ENCODE data around the gene RANGRF. TPM values are rescaled to one million over a fixed set of nuclear protein-coding genes. Genes with fewer than 3 reads are reported as not detected.

Gene RANGRF
- total RNA-seq, 1 experiment from 2014 or later: 18.0 TPM

DNA sequence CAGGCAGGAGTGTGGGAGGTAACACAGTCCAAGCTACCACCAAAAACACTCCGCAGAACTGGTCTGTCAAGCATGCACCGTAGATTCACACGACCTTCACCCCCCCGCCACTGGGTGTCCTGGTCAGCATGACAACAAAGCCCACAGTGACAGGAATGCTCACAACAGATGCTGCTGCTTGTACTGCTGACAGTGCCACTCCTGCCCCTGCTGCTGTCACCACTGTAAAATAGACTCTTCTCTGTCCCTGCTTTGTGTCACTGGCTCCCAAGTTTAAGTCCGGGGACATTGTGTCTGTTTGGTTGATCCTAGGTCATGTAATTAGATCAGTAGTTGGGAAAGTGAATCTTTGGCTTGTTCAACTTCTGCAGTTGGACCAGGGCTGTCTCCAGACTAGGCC, 44.2 kb downstream of the RANGRF start:
- intact Hi-C loops (cut with micrococcal nuclease): no loop called here
- ATAC-seq: peak; percentile 40; the same call in 1 of the 2 replicates

DNA sequence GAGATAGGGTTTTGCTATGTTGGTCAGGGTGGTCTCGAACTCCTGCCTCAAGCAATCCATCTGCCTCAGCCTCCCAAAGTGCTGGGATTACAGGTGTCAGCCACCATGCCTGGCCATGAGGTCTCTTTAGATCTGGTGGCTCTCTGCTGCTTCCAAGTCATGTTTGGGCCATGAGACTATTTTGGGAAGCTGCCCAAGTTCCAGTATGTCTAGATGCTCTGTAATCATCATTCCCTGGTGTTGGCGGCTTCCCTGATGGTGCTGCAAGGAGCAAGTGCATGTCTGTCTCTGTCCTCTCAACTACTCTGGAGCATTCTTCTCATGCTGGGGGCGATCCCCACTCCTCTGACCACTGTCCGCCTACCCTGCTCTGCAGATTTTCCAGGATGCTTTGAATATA, 44.8 kb downstream of the RANGRF start:
- POLR2A ChIA-PET (ENCODE audit: unreplicated experiment): no interaction called here
- no peak overlapping the region for H3K9ac ChIP-seq (ENCODE audit: low read length)
- ATAC-seq (no peak), DNase-seq (no peak)
- no peak for TF ChIP-seq CTCF (conservative IDR thresholded peaks at IDR 0.05; ENCODE audit: low read depth, low read length)
- no peak for TF ChIP-seq EZH2 (IDR thresholded peaks at IDR 0.05; ENCODE audit: low read length, unreplicated experiment)
- no peak for TF ChIP-seq EZH2phosphoT487 (IDR thresholded peaks at IDR 0.05; ENCODE audit: borderline replicate concordance, low read length)
- no peaks in the 10 kb centered on the region for H3K36me3 ChIP-seq (ENCODE audit: low read depth, low read length)
- no TSS peak for BruUV-seq (replicated peaks)
- no peaks in the 10 kb centered on the region for H3K27me3 ChIP-seq (ENCODE audit: low read length)
- H4K20me1 ChIP-seq (ENCODE audit: low read length): no peaks in the 10 kb centered on the region
- H2AFZ ChIP-seq (ENCODE audit: low read length): no peak overlapping the region
- CTCF ChIA-PET: no interaction called here
- no peaks in the 10 kb centered on the region for H3K9me3 ChIP-seq (ENCODE audit: low read length)
- no peaks in the 10 kb centered on the region for H3K79me2 ChIP-seq (ENCODE audit: low read length)
- no peak overlapping the region for H3K4me2 ChIP-seq (ENCODE audit: low read length)
- no peak overlapping the region for H3K27ac ChIP-seq (ENCODE audit: low read length)
- intact Hi-C loops (cut with micrococcal nuclease): no loop called here
- no peaks in the 10 kb centered on the region for H3K4me1 ChIP-seq (ENCODE audit: insufficient read depth, low read length)
- no peaks in the 10 kb centered on the region for H3F3A ChIP-seq (ENCODE audit: low read length, unreplicated experiment)
- no peaks in the 10 kb centered on the region for H3K9me2 ChIP-seq (replicated peaks; ENCODE audit: low read length)
- no peak overlapping the region for H3K4me3 ChIP-seq (ENCODE audit: low read length)

More for the DNA sequence above, 44.2 kb downstream of the RANGRF start:
- Histone ChIP-seq H4K20me1 (ENCODE audit: low read length) (no peaks in the 10 kb centered on the region), H3K27me3 (ENCODE audit: low read length) (no peaks in the 10 kb centered on the region), H3K27ac (ENCODE audit: low read length) (no peak overlapping the region), H3F3A (ENCODE audit: low read length, unreplicated experiment) (no peaks in the 10 kb centered on the region), H3K4me2 (ENCODE audit: low read length) (no peak overlapping the region), H3K9ac (ENCODE audit: low read length) (no peak overlapping the region), H3K4me1 (ENCODE audit: insufficient read depth, low read length) (no peaks in the 10 kb centered on the region), H3K36me3 (ENCODE audit: low read depth, low read length) (no peaks in the 10 kb centered on the region), H3K9me2 (replicated peaks; ENCODE audit: low read length) (no peaks in the 10 kb centered on the region), H3K4me3 (ENCODE audit: low read length) (no peak overlapping the region), H3K79me2 (ENCODE audit: low read length) (no peaks in the 10 kb centered on the region), H3K9me3 (ENCODE audit: low read length) (no peaks in the 10 kb centered on the region), H2AFZ (ENCODE audit: low read length) (no peak overlapping the region)
- TF ChIP-seq EZH2 (IDR thresholded peaks at IDR 0.05; ENCODE audit: low read length, unreplicated experiment) (no peak), EZH2phosphoT487 (IDR thresholded peaks at IDR 0.05; ENCODE audit: borderline replicate concordance, low read length) (no peak), CTCF (conservative IDR thresholded peaks at IDR 0.05; ENCODE audit: low read depth, low read length) (no peak)
- peak; percentile 25 for DNase-seq
- ChIA-PET CTCF (no interaction called here), POLR2A (ENCODE audit: unreplicated experiment) (interaction anchor here (0.8 kb wide), 1 partner anchor 9 kb away, joined by 3 read pairs; no protein-coding TSS in a partner anchor)
- no TSS peak for BruUV-seq (replicated peaks)

DNA sequence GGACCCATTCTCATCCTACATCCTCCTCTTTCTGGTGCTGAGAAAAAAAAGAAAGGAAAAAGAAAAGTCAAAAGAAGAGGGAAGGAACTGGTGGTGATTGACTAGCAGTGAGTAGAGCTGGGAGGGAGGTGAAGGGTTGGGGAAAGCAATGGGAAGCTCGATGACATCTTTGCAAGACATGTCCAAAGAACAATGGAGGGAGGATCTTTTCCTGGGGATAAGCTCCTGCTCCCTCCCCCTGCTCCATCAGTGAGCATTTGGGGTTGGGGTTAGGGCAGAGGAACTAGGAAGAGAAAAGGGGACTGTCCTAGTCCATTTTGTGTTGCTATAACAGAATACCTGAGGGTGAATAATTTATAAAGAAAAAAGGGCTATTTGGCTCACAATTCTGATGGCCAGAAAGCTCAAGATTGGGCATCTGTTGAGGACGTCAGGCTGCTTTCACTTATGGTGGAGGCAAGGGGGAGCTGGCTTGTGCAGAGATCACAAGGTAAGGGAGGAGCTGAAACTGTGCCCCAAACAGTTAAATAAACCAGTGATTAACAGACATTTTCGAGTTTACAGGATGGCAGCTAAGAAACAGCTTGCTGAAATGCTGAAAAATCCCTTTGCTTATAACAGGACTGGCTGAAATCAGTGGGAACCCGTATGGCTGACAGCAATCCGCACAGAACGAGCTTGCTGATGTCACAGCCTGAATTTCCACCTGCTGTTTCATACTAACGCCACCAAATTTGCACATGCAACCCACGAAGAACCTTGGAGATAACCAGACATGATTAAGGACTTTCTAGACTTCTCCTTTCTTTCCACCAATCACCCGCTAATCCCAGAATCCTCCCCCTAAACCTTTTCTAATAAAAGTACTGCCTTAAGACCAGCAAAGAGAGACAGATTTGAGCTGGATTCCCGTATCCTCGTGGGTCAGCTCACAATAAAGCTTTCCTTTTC, 49.6 kb downstream of the RANGRF start:
- H3K27me3 ChIP-seq (ENCODE audit: low read length): no peaks in the 10 kb centered on the region
- no peaks in the 10 kb centered on the region for H3K79me2 ChIP-seq (ENCODE audit: low read length)
- DNase-seq (no peak), ATAC-seq (no peak)
- no peak overlapping the region for H3K9ac ChIP-seq (ENCODE audit: low read length)
- ChIA-PET POLR2A (ENCODE audit: unreplicated experiment) (interaction anchor here (0.6 kb wide), 1 partner anchor 165 kb away, joined by 4 read pairs; no protein-coding TSS in a partner anchor), CTCF (interaction anchor here (0.5 to 0.7 kb wide), 2 partner anchors 10 to 264 kb away, joined by 3 to 8 read pairs; no protein-coding TSS in a partner anchor)
- no peaks in the 10 kb centered on the region for H3K4me1 ChIP-seq (ENCODE audit: insufficient read depth, low read length)
- H3K36me3 ChIP-seq (ENCODE audit: low read depth, low read length): no peaks in the 10 kb centered on the region
- no peaks in the 10 kb centered on the region for H4K20me1 ChIP-seq (ENCODE audit: low read length)
- H3K4me3 ChIP-seq (ENCODE audit: low read length): no peak overlapping the region
- no peak overlapping the region for H3K4me2 ChIP-seq (ENCODE audit: low read length)
- H3F3A ChIP-seq (ENCODE audit: low read length, unreplicated experiment): no peaks in the 10 kb centered on the region
- no peaks in the 10 kb centered on the region for H3K9me3 ChIP-seq (ENCODE audit: low read length)
- intact Hi-C loops (cut with micrococcal nuclease): no loop called here
- H3K27ac ChIP-seq (ENCODE audit: low read length): no peak overlapping the region
- no peak for TF ChIP-seq CTCF (conservative IDR thresholded peaks at IDR 0.05; ENCODE audit: low read depth, low read length)
- no peak for TF ChIP-seq EZH2 (IDR thresholded peaks at IDR 0.05; ENCODE audit: low read length, unreplicated experiment)
- TF ChIP-seq EZH2phosphoT487 (IDR thresholded peaks at IDR 0.05; ENCODE audit: borderline replicate concordance, low read length): no peak
- no peak overlapping the region for H2AFZ ChIP-seq (ENCODE audit: low read length)
- BruUV-seq (replicated peaks): no TSS peak
- no peaks in the 10 kb centered on the region for H3K9me2 ChIP-seq (replicated peaks; ENCODE audit: low read length)
